Glutamatergic neuron (in vitro differentiated cells): ENCODE data around the gene PEX11G. TPM values are rescaled to one million over a fixed set of nuclear protein-coding genes. Genes with fewer than 3 reads are reported as not detected.

Source experiments
- DNase-seq: peaks from one replicate; pipeline ENCODE4 v3.0.0; 2022
- H3K27ac Mint-ChIP-seq: one replicate; pipeline ENCODE4 v1.8.0; 2020; ENCODE audit warnings: mild to moderate bottlenecking, mixed read lengths, inconsistent platforms; ENCODE audit not compliant: unreplicated experiment
- H3K27me3 Mint-ChIP-seq: one replicate; pipeline ENCODE4 v1.8.0; 2020; ENCODE audit warnings: mild to moderate bottlenecking, moderate library complexity, mixed read lengths, inconsistent platforms; ENCODE audit not compliant: unreplicated experiment
- H3K36me3 Mint-ChIP-seq: one replicate; pipeline ENCODE4 v1.8.0; 2020; ENCODE audit warnings: mild to moderate bottlenecking, mixed read lengths, inconsistent platforms; ENCODE audit not compliant: unreplicated experiment
- H3K4me1 Mint-ChIP-seq: one replicate; pipeline ENCODE4 v1.8.0; 2020; ENCODE audit warnings: mild to moderate bottlenecking, low read depth, mixed read lengths, inconsistent platforms; ENCODE audit not compliant: unreplicated experiment
- H3K4me3 Mint-ChIP-seq: one replicate; pipeline ENCODE4 v1.8.0; 2020; ENCODE audit warnings: mild to moderate bottlenecking, mixed read lengths, inconsistent platforms; ENCODE audit not compliant: unreplicated experiment
- H3K9me3 Mint-ChIP-seq: one replicate; pipeline ENCODE4 v1.8.0; 2020; ENCODE audit warnings: mild to moderate bottlenecking, moderate library complexity, mixed read lengths, inconsistent platforms; ENCODE audit not compliant: unreplicated experiment
- long read RNA-seq: library from polyadenylated mRNA; unstranded; transcript quantifications from one replicate; pipeline ENCODE4 v2.0.0, GENCODE V29; 2020; ENCODE audit not compliant: unreplicated experiment
- total RNA-seq: library from RNA; stranded (reverse); fragmentation: NEBNext Ultra II Directional; extraction: Animal tissue kit (Norgen Biotek cat#: 25700); gene quantifications from one replicate; pipeline ENCODE4 v1.2.1, GENCODE V29; 2021; ENCODE audit not compliant: unreplicated experiment
- TF ChIP-seq, protein P1 (sequence below): fragments of 200-600 bp; sonication (generic); IDR thresholded peaks from one replicate; pipeline ENCODE4 v1.5.0; 2021; ENCODE audit not compliant: partially characterized antibody, unreplicated experiment

PEX11G gene
- total RNA-seq, result 2.6 TPM
- long read RNA-seq, partial matches to known transcripts, result 0 of 3 reads
- long read RNA-seq, other reads (novel, unspliced or antisense), result 1 of 3 reads

DNA sequence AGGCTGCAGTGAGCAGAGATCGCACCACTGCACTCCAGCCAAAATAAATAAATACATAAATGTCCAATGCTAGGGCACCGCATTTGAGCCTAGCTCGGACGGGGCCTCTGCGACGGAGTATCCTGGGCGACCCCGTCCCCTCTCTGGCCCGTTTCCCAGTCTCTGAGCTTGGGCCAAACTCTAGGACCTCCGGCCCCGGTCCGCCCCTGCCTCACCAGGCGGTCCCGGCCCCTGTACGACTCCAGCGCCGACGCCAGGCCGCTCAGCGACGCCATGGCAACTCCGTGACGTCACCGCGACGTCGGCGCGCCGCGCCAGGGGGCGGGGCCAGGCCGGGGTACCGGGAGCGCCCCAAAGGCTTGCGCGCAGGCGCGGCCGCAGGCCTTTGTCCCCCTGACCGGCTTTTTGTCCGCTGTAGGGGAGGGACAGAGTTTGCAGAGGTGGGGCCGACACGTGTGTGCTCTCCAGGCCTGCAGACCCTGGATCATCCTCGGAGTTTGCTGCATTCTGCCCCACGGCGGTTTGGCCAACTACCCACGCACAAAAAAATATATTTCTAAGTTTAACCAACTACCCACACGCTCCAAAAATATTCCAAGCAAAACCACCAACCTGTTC lies at the start of gene PEX11G:
Gene PEX11G (minus strand): TSS at position 300 of the 618 bp plus-strand sequence. CDS start 25 bp downstream, at position 275.
- Mint-ChIP-seq H3K4me3 (peak within 1 kb of the TSS; percentile 78), H3K27me3 (peaks cover 10% of the 10 kb centered on the region), H3K27ac (peak within 1 kb of the TSS; percentile 97), H3K9me3 (peaks cover 10% of the 10 kb centered on the region), H3K36me3 (peaks cover 4% of the 10 kb centered on the region), H3K4me1 (peaks cover 6% of the 10 kb centered on the region)
- TF ChIP-seq, protein P1, sequence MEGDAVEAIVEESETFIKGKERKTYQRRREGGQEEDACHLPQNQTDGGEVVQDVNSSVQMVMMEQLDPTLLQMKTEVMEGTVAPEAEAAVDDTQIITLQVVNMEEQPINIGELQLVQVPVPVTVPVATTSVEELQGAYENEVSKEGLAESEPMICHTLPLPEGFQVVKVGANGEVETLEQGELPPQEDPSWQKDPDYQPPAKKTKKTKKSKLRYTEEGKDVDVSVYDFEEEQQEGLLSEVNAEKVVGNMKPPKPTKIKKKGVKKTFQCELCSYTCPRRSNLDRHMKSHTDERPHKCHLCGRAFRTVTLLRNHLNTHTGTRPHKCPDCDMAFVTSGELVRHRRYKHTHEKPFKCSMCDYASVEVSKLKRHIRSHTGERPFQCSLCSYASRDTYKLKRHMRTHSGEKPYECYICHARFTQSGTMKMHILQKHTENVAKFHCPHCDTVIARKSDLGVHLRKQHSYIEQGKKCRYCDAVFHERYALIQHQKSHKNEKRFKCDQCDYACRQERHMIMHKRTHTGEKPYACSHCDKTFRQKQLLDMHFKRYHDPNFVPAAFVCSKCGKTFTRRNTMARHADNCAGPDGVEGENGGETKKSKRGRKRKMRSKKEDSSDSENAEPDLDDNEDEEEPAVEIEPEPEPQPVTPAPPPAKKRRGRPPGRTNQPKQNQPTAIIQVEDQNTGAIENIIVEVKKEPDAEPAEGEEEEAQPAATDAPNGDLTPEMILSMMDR, result no peak
- DNase-seq, result peak; percentile 97

DNA sequence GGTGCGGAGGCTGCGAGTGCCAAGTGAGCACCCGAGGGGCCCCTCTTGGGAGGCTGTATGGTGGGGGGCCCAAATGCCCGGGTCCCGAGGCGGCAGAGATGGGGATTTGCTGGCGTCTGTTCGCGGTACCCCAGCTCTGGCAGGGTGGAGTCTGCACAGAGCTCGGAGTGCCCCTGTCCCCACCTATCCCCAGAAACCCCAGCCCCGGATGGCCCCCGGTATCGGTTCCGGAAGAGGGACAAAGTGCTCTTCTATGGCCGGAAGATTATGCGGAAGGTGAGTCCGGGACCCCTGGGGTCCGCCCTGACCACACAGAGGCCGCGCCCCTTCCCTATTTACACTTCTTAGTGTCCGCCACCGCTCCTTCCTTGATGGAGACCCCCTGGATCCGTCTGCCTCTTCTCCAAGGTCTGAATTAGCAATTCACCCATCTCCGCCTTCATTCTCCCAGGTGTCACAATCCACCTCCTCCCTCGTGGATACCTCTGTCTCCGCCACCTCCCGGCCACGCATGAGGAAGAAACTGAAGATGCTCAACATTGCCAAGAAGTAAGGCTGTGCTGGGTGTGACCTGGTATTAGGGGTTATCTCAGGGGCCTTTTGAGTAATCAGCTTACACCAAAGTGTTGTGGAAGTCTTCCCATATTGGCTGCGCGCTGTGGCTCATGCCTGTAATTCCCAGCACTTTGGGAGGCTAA lies 47.3 kb upstream of the PEX11G start:
- TF ChIP-seq, protein P1, result no peak
- H3K36me3 Mint-ChIP-seq, result no peaks in the 10 kb centered on the region
- DNase-seq, result no peak
- H3K4me1 Mint-ChIP-seq, result no peaks in the 10 kb centered on the region
- peak overlapping the region; percentile 98 for H3K4me3 Mint-ChIP-seq
- peaks cover 7% of the 10 kb centered on the region for H3K27me3 Mint-ChIP-seq
- H3K9me3 Mint-ChIP-seq, result peaks cover 8% of the 10 kb centered on the region
- H3K27ac Mint-ChIP-seq, result no peak overlapping the region

DNA sequence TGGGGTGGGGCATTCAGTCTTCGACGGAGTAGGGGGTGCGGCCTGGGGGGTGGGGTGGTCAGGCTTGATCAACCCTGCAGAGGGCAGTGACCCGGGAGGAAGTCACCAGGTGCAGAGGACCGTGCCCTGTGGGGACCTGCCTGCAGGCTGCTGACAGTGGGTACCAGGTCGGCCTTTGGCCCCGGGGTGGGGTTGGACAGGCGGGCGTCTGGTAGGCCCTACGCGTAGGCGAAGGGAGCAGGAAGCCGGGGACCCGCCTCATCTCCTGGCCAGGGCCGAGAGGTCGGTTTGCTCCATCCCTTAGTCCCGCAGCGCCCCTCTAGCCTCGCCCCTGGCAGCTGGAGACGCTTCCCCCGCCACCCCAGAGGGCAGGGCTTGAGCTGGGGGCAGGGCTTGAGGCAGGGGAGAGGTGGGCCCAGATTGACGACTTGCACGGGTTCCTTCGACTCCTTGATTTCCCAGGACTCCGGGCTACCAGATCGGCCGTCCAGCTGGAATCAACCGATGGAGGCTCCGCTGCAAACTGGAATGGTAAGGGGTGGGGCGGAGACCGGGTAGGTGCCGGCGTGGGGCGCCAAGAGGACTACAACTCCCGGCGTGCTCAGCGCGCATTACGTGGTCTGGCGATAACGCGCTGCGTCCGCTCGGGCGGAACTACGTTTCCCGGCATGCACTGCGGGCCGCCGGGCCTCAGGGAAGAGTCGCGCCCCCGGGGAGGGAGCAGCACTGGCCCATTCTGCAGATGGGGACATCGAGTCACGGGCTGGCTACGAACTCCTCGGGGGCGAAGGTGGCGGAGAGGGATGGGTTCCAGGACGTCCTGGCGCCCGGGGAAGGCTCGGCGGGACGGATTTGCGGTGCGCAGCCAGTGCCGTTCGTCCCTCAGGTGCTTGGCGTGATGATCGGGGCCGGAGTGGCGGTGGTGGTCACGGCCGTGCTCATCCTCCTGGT lies 46.5 kb upstream of the PEX11G start, which contains the start of gene PNPLA6:
Gene PNPLA6 (plus strand): TSS at position 671 of the 951 bp plus-strand sequence. CDS start 72 bp downstream, at position 743.
- Mint-ChIP-seq H3K36me3 (no peaks in the 10 kb centered on the region), H3K27ac (peak within 1 kb of the TSS; percentile 91), H3K4me3 (peak within 1 kb of the TSS; percentile 98), H3K27me3 (peaks cover 7% of the 10 kb centered on the region), H3K4me1 (no peaks in the 10 kb centered on the region), H3K9me3 (peaks cover 8% of the 10 kb centered on the region)
- TF ChIP-seq, protein P1, result no peak
- peak; percentile 97 for DNase-seq

DNA sequence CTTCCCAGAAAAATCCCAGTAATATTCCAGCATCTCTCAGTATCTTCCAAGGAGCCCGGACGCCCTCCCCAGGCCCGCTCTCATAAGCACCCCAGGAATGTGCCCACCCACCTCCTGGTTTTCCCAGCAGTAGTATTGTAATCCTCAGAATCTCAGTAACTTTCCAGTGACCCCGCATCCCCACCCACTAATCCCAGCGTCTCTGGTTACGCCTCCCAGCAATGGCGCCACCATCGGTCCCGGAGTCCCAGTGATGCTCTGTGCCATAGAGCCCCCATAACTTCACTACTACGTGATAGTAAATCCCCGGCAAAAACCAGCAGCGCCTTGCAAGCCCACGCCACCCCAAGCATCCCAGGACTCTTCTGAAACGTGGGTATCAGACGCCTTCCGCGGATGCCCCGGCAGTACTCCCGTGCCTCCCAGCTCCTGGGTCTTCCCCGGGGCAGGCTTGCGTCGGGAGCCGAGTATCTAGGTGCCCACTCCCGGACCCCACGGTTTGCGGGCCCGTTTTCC lies 45.8 kb upstream of the PEX11G start:
- DNase-seq, result peak; percentile 65
- peaks cover 8% of the 10 kb centered on the region for H3K9me3 Mint-ChIP-seq
- TF ChIP-seq, protein P1, result no peak
- H3K4me3 Mint-ChIP-seq, result peak overlapping the region; percentile 98
- no peaks in the 10 kb centered on the region for H3K4me1 Mint-ChIP-seq
- H3K27ac Mint-ChIP-seq, result peak overlapping the region; percentile 91
- peaks cover 7% of the 10 kb centered on the region for H3K27me3 Mint-ChIP-seq
- H3K36me3 Mint-ChIP-seq, result no peaks in the 10 kb centered on the region
